ENCODE measurements around the gene GPC5.

DNA sequence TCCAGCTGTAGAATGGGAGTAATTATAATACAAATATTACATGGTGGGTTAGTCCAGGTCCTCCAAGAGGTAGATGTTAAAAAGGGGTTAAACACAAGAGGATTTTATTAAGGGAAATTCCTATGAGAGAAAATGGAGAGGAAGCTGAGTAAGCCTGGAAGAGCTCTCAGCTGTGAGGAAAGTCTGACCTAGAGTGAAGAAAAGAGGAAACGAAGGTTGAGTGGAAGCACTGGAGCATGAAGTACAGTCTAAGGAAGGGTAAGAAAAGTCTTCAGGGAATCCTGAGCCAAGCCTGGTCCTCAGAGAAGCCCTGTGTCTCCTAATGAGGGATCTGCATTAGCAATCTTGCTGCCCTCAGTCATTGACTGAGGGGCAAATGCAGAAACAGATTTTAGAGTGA, 506.2 kb downstream of the GPC5 start:
- TF ChIP-seq, protein P1, sequence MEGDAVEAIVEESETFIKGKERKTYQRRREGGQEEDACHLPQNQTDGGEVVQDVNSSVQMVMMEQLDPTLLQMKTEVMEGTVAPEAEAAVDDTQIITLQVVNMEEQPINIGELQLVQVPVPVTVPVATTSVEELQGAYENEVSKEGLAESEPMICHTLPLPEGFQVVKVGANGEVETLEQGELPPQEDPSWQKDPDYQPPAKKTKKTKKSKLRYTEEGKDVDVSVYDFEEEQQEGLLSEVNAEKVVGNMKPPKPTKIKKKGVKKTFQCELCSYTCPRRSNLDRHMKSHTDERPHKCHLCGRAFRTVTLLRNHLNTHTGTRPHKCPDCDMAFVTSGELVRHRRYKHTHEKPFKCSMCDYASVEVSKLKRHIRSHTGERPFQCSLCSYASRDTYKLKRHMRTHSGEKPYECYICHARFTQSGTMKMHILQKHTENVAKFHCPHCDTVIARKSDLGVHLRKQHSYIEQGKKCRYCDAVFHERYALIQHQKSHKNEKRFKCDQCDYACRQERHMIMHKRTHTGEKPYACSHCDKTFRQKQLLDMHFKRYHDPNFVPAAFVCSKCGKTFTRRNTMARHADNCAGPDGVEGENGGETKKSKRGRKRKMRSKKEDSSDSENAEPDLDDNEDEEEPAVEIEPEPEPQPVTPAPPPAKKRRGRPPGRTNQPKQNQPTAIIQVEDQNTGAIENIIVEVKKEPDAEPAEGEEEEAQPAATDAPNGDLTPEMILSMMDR (IDR thresholded peaks at IDR 0.05) = no peak
- no peak for TF ChIP-seq POLR2AphosphoS5 (IDR thresholded peaks at IDR 0.05; ENCODE audit: low read depth, low read length)
- TF ChIP-seq, protein P2, sequence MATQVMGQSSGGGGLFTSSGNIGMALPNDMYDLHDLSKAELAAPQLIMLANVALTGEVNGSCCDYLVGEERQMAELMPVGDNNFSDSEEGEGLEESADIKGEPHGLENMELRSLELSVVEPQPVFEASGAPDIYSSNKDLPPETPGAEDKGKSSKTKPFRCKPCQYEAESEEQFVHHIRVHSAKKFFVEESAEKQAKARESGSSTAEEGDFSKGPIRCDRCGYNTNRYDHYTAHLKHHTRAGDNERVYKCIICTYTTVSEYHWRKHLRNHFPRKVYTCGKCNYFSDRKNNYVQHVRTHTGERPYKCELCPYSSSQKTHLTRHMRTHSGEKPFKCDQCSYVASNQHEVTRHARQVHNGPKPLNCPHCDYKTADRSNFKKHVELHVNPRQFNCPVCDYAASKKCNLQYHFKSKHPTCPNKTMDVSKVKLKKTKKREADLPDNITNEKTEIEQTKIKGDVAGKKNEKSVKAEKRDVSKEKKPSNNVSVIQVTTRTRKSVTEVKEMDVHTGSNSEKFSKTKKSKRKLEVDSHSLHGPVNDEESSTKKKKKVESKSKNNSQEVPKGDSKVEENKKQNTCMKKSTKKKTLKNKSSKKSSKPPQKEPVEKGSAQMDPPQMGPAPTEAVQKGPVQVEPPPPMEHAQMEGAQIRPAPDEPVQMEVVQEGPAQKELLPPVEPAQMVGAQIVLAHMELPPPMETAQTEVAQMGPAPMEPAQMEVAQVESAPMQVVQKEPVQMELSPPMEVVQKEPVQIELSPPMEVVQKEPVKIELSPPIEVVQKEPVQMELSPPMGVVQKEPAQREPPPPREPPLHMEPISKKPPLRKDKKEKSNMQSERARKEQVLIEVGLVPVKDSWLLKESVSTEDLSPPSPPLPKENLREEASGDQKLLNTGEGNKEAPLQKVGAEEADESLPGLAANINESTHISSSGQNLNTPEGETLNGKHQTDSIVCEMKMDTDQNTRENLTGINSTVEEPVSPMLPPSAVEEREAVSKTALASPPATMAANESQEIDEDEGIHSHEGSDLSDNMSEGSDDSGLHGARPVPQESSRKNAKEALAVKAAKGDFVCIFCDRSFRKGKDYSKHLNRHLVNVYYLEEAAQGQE (IDR thresholded peaks at IDR 0.05; ENCODE audit: insufficient read depth in 1 of 2, low read depth in 2 of 2, low read length in 1 of 2) = no peak
